G401 (cell line): Measurements from ENCODE around the gene TEKT2. TPM values are rescaled to one million over a fixed set of nuclear protein-coding genes. Genes with fewer than 3 reads are reported as not detected.

ENCODE experiments used
- total RNA-seq: library from RNA; depleted of rRNA; stranded (reverse); fragments of >200 nt; shearing (Covaris generic); gene quantifications from 2 replicates; pipeline ENCODE4 v1.2.3, GENCODE V29; 2014; rRNA removed

The TEKT2 gene
- total RNA-seq, 1 experiment from 2014 or later, result not detected

Other genes with a start within 250 kb of the TEKT2 start
- 6.7 and 11.2 TPM in 2 replicates for gene AGO1, start 200.9 kb upstream of the TEKT2 start, total RNA-seq
- 10.5 and 36.9 TPM in 2 replicates for gene AGO3, start 153.0 kb upstream of the TEKT2 start, total RNA-seq
- 58.2 and 58.5 TPM in 2 replicates for gene ADPRS, start 4.8 kb downstream of the TEKT2 start, total RNA-seq
- gene COL8A2, start 41.1 kb downstream of the TEKT2 start, total RNA-seq, result 0.47 TPM in 1 of 2 replicates, not detected in the other
- gene TRAPPC3, start 65.4 kb downstream of the TEKT2 start, total RNA-seq, result 168 and 173 TPM in 2 replicates
- 117 and 127 TPM in 2 replicates for gene MAP7D1, start 72.1 kb downstream of the TEKT2 start, total RNA-seq
- 83.5 and 115 TPM in 2 replicates for gene THRAP3, start 140.3 kb downstream of the TEKT2 start, total RNA-seq
- 1.9 and 4.1 TPM in 2 replicates for gene SH3D21, start 222.3 kb downstream of the TEKT2 start, total RNA-seq
- gene EVA1B, start 239.6 kb downstream of the TEKT2 start, total RNA-seq, result 46.3 and 91.0 TPM in 2 replicates